Measurements from ENCODE around the gene CYP26B1.

The CYP26B1 gene

DNA sequence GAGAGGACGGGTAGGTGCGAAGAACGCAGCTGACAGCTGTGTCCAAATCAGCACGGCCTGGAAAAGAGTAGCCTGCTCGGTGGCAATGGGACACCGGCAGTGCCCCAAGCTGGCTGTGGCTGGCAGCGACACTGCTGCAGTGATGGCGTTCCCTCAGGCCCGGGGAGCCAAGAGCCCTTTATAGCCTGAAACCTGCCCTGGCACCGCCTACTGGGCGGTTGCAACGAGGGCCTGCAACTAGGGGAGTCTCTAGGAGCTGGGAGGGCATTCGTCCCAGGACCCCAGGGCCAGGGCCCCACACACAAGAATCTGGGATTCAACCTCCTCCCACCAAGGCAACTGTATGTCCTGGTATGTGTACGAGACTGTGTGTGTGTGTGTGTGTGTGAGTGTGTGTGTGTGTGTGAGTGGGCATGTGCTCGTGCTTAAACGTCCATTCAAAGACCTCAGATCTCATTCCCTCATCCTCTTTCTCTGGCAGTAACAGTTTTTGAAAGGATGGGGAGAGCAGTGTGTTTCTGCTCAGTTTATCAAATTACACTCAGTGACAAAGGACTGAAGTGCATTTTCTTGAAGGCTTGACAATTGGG lies 6.8 kb upstream of the CYP26B1 start:
- no peak for DNase-seq

DNA sequence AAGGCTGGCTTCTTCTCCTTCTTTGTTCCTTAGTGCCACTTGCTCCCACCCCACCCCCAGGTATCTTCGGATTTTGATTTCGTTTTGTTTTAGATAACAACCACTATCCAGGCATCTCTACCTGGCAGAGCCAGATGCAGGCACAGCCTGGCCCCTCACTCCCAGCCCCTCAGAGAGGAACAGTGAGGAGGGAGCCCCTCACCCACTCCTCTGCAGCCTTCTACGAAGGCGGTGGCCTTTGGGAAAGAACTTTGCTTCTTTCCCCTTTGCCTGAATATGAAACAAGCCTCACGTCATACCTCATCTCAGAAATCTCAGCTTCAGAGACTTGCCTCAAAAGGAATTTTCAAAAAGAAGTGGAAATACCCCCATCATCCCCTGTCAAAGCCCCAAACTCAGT lies 6.3 kb upstream of the CYP26B1 start:
- DNase-seq, result no peak

DNA sequence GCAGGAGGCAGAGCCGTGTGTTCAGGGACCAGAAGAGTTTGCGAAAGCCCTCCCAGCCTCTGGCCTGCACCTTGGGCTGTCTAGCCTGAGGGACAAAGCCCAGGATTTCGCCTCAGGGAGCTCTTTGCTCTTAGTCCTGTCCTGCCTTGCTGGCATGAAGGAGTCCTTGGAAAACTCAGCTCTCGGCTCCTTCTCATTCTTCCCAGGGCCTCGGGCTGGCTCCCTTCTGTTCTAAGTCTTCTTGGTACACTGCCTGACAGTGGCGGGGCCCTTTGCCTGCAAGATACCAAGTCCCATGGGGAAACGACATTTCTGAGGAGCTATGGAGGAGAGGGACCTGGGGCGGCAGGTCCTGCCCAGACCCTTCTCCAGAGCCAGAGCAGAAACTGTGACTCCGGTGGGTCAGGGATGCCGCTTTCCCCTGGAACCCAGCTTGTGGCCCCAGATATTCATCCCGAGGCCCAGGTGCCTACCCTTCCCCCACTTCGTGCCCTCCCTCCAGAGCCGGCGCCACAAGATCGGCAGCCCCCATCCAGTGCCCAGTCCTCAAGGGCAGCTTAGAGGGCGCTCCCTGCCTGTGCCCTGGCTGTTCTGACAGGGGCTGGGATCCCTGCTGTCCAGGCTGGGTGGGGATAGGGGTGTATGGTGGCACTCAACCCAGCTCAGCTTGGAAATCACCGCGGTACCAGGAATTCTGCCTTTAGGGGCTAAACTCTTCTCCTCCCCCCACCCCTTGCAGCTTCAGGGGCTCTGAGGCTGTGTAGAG lies 5.5 kb upstream of the CYP26B1 start:
- no peak for DNase-seq

DNA sequence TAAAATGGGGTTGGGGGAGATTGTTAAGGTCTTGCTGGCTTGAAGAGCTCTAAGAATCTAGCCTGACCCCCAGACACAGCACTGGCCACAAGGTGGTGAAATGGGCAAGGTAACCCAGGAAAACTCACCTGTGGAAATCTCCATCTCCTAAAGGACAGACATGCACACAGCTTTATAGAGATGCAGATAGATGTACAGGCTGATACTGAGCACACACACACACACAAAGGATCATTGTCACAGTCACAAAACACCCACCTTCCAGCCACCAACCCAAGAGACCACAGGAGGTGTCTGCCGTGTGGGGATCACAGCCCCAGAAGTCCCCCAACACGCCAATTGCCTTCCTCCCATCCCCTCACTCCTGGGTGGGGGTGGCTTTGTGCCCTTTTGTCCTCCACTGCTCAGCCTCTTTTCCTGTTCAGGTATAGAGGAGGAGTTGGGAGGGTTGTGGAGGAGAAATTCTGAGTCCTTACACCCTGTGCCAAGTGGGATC lies 3.2 kb upstream of the CYP26B1 start:
- no peak for DNase-seq

DNA sequence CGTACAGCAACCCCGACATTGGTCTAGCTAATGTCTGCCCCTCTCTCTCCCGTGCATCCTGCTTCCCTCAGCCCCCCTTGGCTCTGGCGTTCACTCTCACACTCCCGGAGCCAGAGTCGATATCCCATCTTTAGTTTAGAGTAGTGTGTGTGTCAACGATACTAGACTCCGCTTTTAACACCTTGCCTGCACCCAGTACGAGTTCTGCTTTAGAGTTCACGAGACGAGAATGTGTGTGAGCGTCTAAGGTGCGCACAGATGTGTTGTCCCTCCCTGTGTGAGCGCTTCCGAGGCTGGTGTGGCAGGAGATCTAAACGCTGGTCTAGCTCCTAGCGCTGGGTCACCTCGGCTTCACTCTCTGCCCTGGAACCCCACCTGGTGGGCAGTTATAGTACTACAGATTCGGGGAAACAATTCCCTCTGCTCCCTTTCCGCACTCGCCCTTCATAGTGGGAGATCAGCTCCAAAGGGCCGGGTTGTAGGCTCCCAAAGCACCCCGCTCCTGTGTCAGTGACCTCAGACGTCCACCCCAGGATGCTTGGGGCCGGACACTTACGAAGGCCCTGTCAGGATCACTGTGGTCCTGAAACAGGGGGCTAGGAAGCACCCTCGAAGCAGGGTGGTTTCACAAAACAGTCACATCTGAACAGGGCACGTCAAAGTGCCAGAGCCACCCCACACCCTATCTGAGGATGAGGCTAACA lies 2.6 kb upstream of the CYP26B1 start:
- DNase-seq, result peak; percentile 83

DNA sequence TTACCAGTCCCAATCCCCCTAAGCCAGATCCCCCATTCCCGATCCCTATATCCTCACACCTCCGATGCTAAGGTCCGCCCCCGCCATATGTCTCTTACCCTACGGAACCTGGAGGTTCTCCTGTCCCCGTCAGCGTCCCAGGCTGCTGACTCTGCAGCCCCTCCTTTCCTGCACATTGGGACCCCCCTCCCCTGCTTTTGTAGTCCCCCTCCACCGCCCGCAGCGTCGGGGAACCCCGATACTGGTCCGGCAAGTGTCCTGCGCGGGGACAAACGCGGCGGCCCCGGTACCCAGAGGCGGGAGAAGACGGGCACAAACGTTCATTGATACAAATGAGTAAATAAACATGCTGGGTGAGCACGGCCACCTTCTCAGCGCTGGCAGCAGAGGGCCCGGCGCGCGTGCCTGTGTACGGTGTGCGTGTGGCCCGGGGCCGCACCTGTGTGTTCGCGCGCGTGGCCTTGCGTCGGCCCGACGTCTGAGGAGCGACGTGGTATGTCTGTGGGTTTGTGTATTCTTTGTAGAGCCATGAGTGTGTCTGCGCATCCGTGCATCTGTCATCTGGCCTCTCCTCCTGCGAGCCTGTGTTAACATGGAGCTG lies 2.0 kb upstream of the CYP26B1 start:
- peak; percentile 46 for DNase-seq

DNA sequence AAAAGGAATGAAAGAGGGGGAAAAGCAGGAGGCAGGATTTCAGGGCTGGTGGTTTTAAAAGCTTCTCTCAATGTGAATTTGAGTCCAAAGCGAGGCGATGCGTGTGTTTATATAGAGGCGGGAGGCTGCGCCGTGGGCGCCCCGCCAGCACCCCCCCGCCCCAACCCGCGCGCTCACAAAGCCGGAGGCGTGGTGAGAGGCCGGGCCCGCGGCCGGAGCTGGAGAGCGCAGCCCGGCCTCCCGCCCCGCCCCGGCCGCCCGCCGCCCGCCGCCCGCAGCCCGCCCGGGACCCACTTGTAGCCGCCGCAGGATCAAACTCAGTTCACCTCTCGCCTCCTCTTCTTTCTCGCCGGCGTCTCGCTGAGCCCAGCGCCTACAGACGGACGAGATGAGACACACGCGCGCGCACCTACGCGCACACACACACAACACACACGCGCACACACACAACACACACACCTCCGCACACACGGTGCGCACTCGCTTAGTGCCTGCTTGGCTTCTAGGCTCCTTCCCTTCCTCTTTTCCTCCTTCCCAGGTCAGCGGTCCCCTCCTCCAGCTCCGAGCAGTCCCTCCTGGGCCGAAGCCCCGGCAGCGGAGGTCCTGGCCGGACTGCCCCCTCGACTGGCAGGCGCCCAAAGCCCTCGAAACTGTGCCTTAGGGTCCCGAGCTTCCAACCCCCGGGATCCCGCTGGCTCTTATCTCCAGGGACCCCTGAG lies 1.3 kb upstream of the CYP26B1 start:
- DNase-seq, result peak; percentile 21

DNA sequence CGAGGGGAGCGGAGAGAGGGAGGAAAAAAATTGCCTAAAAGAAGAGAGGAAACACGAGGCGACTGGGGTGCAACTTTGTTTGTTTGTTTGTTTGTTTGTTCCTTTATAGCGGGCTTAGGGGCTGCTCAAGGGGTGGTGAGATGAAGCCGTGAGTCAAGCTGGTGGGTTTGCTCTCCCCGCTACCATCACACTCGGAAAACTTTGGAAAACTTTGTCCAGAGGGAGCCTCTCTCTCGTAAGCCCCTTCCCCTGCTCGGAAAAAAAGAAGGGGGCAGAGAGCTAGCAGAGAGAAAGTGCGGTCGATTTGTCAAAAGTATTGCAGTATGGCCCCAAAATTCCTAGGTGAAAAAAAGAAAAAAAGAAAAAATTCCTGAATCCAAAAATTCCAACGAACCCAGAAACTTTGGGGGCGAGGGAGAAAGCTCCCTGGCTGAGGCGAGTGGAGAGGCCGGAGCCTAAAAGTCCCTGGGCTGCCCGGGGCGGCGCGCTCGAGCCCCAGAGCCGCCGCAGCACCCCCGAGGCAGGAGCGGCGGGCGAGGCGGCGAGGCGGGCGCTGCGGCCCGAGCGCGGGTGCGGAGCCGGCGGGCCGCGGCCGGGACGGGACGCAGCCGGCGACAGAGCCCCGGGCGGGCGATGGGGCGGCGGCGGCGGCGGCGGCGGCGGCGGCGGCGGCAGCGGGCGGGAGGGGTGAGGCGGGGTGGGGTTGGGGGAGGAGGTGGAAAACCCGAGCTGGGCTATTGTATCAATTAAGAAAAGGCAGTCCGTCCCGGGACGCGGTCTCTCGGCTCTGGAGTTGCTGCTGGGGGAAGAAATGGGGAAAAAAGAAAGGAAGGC lies 558 bp upstream of the CYP26B1 start:
- no peak for DNase-seq

DNA sequence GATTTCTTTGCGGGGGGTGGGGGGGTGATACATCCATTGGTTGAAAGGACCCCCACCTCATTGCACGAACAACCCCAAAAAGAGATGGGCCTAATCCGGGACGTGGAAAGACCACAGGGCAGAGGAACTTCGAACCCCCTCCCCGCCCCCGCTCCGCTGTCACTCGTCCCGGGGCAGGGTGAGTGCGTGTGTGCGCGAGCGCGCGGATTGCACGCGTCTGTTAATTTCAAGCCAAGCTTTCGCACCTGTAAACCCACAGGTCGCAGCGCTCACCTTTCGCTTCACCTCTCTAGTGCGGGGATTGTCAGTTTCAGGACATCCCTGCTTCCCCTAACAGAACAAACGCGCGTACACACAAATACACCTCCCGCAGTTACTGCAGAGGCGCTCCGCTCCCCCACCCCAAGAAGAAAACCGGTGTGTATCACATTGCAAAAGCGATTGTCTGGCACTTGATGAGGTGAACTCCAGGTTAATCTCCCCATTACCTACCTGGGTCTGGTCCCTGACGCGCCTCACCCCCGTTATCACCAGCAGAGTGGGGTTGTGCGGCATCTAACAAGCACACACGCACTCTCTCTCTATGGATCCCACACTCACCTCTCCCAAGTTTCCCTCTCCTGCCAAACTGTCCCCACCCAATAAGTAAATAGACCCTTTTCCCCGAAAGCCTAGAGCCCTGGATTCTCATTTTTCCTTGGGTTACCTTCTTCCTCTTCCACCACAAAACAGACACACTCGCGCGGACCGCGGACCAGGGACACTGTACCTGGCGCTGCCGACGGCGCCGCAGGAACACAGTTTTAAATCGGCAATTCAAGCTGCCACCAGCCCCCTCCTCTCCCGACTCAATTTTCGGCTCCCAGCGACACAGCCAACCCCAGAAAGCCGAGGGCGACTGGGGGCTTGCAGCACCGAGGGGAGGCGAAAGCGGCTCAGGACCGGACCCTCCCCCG lies 1.0 kb downstream of the CYP26B1 start:
- DNase-seq, result no peak

DNA sequence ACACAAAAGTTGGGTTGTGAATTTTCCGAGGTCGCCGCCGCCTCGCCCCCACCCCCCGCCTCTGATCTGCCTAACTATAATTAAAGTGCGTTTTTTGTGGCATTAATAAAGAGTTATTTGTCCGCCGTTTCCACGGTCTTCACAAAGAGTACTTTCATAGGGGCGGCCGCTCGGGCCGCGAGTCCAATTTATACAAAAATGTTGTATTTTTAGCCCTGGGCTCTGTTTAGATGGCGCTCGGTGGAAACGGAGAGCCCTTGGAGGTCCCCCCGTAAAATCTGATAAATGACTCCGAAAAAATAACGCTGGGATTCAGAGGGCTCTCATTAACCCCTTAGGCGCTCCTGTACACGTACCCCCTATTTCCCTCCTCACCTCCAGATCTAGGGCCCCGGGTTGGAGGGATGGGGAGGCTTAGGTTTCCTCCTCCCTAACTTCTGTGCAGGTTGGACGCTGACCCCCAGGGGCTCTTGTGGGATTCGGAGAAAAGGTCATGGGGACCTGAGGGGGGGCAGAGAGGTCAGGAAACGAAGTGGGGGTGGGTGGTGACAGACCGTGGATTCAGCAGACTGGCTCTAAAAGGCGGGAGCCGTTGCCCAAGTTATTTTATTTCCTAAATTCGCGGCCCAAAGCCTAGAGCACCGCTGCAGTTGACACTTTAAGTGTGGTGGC lies 1.9 kb downstream of the CYP26B1 start:
- DNase-seq, result no peak

DNA sequence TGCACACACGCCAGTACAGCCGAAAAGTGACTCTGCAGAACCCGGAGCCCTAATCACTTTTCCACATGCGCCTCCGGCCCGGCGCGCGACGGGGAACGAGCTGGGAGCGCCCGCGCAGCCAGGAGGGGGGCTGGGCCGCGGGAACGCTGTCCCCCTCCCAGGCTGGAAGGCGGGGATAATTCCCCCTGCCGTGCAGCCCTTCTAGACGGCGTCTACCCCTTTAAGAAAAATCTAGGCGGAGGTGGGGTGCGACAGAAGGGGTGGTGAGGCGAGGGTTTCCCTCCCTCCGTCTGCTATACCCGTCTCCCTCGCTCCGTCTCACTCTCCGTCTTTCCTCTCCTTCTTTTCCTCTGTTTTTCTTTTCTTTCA lies 2.4 kb downstream of the CYP26B1 start:
- DNase-seq, result peak; percentile 56

DNA sequence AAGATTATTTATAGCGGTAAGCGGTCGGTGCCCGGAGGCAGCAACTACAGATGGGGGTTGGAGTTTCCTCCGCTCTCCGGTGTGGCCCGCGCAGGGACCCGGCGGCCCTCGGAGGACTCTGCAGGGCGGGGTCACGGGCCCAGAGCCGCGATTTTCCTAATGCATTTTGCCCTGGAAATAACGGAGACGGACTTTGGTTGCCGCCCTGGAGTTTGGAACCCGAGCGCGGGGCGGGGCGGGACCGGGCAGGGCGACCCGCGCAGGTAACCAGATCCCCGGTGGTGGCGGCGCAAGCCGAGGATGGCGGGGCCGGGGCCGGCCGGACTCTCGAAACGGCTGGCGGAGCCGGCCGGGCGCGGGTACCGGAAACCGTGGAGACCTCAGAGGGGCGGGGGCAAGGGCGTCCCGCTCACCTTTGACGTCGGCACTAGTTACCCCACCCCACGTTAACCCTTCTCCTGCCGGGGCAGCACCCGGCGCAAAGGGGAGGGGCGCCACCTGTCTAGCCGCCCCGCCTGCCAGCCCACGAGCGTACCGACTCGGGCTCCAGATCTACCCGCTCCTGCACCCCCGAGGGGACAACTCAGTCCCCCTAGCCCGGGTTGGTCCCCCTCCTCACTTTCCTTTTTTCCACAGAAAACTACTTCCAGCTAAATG lies 2.9 kb downstream of the CYP26B1 start:
- peak; percentile 26 for DNase-seq

DNA sequence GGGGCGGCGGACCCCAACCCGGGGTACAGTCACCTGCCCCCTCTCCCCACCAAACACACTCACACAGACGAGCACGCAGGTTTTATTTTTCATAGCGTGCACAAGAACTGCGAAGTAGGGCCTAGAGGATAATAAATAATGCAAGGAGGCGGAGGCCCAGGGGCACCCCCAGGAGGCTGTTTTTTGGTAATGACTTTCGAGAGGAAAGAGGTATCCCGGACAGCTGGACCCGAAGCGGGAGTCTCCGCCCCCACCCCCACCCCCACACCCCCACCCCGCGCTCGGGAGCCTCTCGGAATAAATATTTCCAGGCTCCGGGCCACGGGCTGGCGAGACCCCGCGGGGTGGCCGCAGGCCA lies 3.4 kb downstream of the CYP26B1 start:
- no peak for DNase-seq

DNA sequence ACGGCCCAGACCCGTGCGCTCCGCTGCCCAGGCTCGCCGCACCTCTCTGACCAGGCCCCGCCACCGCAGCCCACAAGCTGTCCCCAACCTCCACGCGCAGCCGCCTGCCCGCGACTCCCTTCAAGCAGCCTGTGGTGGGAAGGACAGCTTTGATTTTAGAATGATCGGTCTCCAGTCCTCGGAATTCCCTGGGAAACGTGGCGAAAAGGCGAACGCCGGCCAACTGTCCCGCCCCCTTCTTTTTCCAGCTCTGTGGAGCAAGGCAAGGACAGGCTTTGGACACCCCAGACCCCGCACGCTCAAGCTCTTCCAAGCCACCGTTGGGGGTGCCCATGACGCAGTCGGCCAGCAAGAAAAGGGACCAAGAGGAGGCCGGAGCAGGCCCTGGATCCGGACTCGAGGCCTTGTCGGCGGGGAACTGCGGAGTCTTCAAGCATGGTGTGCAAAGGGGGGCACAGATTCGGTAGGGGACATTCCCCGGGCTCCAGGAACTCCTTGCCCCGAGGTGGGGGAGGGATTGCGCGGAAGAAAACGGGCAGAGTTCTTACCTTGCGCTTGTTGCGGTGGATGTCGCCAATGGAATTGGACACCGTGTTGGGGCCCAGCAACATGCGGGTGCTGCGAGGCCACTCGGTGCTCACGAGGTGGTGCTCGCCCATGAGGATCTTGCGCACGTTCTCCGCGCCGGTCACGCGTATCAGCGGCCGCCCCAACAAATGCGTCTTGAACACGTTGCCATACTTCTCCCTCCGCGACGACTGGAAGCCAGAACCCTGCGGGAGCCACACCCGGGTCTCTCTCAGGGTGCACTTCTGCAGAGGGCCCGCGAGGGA lies 4.0 kb downstream of the CYP26B1 start:
- DNase-seq, result no peak

DNA sequence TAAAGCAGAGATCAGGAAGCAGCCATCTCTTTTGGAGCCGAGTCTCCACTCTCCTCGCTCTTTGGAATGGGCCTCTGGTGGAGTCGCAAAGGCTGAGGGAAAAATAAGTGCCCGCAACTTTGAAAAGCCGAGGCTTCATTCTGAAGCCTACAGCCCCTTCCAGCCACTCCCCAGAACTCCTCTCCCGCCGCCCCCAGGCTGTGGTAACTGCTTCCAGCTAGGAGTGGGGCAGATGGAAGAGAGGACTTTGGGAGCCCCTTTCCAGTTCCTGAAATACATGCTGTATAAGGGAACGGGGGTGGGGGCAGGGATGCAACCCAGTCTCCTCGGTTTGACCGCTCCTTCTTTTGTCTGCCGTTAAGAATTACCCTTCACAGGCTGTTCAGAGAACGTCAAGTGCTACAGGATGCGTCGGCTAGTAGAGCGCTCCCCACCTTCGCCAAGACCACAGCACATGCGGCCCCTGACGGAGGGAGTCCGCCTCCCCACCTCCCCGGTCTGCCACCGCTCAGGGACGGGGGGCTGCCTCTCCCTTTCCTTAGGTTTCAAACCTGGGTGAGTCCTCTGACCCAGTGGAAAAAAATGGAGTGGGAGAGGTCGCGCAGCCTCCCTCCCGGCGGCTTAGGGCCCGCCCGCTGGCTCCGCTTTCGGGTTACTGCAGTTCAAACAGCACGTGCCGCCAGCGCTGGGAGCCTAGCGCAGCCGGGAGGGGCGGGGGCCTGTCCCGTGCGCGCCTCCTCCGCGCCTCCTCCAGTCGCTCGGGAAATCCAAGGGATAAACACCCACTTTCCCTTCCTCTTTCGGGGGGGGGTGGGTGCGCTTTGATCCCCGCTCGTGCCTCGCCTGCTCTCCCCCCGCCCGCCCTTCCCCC lies 4.9 kb downstream of the CYP26B1 start:
- DNase-seq, result no peak

DNA sequence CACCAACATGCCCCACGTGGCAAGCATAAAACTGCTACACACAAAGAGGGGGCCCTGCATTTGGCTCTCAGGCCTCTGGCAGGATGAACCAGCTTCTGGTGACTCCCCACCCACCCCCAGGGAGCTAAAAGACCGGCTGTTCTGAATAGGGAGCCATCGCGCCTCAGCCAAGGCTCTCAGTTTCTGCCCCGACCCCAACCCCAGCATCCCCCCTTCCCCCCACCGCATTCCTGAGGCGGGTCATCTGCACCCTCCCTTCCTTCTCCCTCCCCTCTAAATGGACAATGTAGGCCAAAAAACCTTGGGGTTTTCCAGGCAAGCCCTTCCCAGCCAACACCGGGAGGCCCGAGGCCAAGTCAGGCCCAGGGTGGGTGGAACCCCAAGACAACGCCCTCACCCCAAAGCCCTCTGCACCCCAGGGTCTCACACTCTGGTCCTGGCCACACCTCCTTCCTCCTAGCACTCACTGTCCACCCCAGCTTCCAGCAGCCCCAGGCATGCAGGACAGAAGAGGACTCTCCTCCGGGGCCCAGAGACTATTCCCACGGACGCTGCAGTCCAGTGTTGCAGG lies 5.7 kb downstream of the CYP26B1 start:
- DNase-seq, result no peak

DNA sequence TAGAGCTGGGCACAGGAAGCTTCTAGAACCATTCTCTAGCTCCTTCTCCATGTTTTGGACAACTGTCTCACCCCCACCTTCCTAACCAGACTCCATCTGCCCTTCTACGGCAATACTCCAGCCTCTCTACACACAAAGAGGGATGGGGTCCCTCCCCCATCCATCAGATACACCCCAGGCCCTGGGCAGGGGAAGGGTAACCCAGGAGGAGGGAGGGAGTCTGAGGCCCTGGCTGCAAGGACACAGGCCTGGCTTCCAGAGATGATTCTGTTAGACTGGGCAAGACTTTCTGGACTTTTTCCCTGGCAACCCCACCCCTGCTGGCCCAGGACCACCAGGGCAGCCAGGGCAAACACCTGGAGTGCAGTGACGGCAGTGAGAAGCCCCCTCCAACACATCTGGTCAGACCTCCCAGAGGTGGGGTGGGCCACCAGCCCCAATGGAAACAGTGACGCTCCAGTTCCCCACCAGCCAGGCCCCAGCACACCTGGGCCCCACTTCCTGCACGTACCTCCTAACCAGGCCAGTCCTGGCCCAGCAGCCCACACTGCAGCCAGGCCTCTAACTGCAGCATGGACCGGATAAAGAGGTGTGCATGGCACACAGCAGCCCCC lies 6.5 kb downstream of the CYP26B1 start:
- no peak for DNase-seq
